GM19035 (cell line): Measurements from ENCODE around the gene BOK.
"Not testable (repeated sequence)": the region's sequence is repeated elsewhere in the genome, so short reads cannot be mapped to it uniquely, and the experiment has no call there.

ENCODE experiments used
- ATAC-seq: cut with Tn5 transposase; IDR thresholded peaks from one replicate; pipeline ENCODE4 v1.9.1; 2021; ENCODE audit not compliant: unreplicated experiment

BOK gene

GRCh38 chr2:241571821-241572620, 13.5 kb downstream of the BOK start:
- no peak for ATAC-seq

GRCh38 chr2:241572915-241573651, 14.5 kb downstream of the BOK start:
- not testable (repeated sequence) for ATAC-seq

- no peak for ATAC-seq
Measured at GRCh38 chr2:241573741-241574140, 15.2 kb downstream of the BOK start.

GRCh38 chr2:241574911-241575623, 16.5 kb downstream of the BOK start:
- no peak for ATAC-seq

- no peak for ATAC-seq
Measured at GRCh38 chr2:241575624-241576292, 17.2 kb downstream of the BOK start.

- ATAC-seq: no peak
Measured at GRCh38 chr2:241576293-241576654, 17.7 kb downstream of the BOK start.

- no peak for ATAC-seq
Measured at GRCh38 chr2:241577413-241578122, 19.0 kb downstream of the BOK start.

- no peak for ATAC-seq
Measured at GRCh38 chr2:241579281-241579680, 20.7 kb downstream of the BOK start.

- ATAC-seq: no peak
Measured at GRCh38 chr2:241582328-241582727, 23.8 kb downstream of the BOK start.

GRCh38 chr2:241582806-241583205, 24.3 kb downstream of the BOK start:
- no peak for ATAC-seq

- no peak for ATAC-seq
Measured at GRCh38 chr2:241584436-241584835, 25.9 kb downstream of the BOK start.

GRCh38 chr2:241586564-241587264, 28.2 kb downstream of the BOK start:
- no peak for ATAC-seq

GRCh38 chr2:241589863-241590262, 31.3 kb downstream of the BOK start:
- not testable (repeated sequence) for ATAC-seq

- not testable (repeated sequence) for ATAC-seq
Measured at GRCh38 chr2:241590496-241591455, 32.2 kb downstream of the BOK start.

GRCh38 chr2:241592126-241592845, 33.7 kb downstream of the BOK start:
- no peak for ATAC-seq

- ATAC-seq: no peak
Measured at GRCh38 chr2:241593271-241593670, 34.7 kb downstream of the BOK start.

- no peak for ATAC-seq
Measured at GRCh38 chr2:241595600-241596140, 37.1 kb downstream of the BOK start.

- ATAC-seq: no peak
Measured at GRCh38 chr2:241597561-241597960, 39.0 kb downstream of the BOK start.
